Measurements from ENCODE around the gene IRF2BPL. TPM values are rescaled to one million over a fixed set of nuclear protein-coding genes. Genes with fewer than 3 reads are reported as not detected.
A peak's percentile ranks its signal among the peaks of the same experiment; 100 is the strongest.
"Not testable (repeated sequence)": the region's sequence is repeated elsewhere in the genome, so short reads cannot be mapped to it uniquely, and the experiment has no call there.

The IRF2BPL gene
- total and polyA plus RNA-seq, 5 donors from 2014 or later = 2.2 to 48.9 (median 4.8) TPM

GRCh38 chr14:77021424-77021823, 7.1 kb downstream of the IRF2BPL start:
- peaks cover 37% of the 10 kb centered on the region for H3K4me1 ChIP-seq (ENCODE audit: control insufficient read depth, insufficient read depth, low read length, poor library complexity, severe bottlenecking)
- ATAC-seq (ENCODE audit: low read depth in 2 of 2); DNase-seq; H3K36me3 ChIP-seq (ENCODE audit: control insufficient read depth, insufficient read depth, low read length); H3K9me3 ChIP-seq (ENCODE audit: control insufficient read depth in 2 of 2, low read length in 2 of 2); H3K27me3 Mint-ChIP-seq; H3K4me3 ChIP-seq (ENCODE audit: low read depth, low read length); H3K27me3 ChIP-seq (ENCODE audit: control insufficient read depth, insufficient read depth, low read length); H3K36me3 Mint-ChIP-seq; H3K27ac ChIP-seq (ENCODE audit: insufficient read depth, low read length, poor library complexity, severe bottlenecking); H3K9me3 Mint-ChIP-seq: not testable (repeated sequence)
- peaks cover 16 to 43% (median 28%) of the 10 kb centered on the region in 4 donors for H3K4me1 Mint-ChIP-seq
- H3K27ac Mint-ChIP-seq = peak overlapping the region in 1 of 3 donors; percentile 71
- peak overlapping the region in 2 of 4 donors; percentile 43 to 73 for H3K4me3 Mint-ChIP-seq

GRCh38 chr14:77018785-77019184, 9.7 kb downstream of the IRF2BPL start:
- DNase-seq = no peak
- Mint-ChIP-seq H3K27me3 (peaks cover 4% of the 10 kb centered on the region), H3K27ac (no peak overlapping the region), H3K4me3 (peak overlapping the region in 1 of 4 donors; percentile 27), H3K4me1 (peaks cover 9 to 20% (median 14%) of the 10 kb centered on the region in 4 donors), H3K9me3 (no peaks in the 10 kb centered on the region), H3K36me3 (no peaks in the 10 kb centered on the region)
- Histone ChIP-seq H3K27me3 (ENCODE audit: control insufficient read depth, insufficient read depth, low read length) (no peaks in the 10 kb centered on the region), H3K4me3 (ENCODE audit: low read depth, low read length) (no peak overlapping the region), H3K27ac (ENCODE audit: insufficient read depth, low read length, poor library complexity, severe bottlenecking) (no peak overlapping the region), H3K4me1 (ENCODE audit: control insufficient read depth, insufficient read depth, low read length, poor library complexity, severe bottlenecking) (peaks cover 11% of the 10 kb centered on the region), H3K9me3 (ENCODE audit: control insufficient read depth in 2 of 2, low read length in 2 of 2) (no peaks in the 10 kb centered on the region), H3K36me3 (ENCODE audit: control insufficient read depth, insufficient read depth, low read length) (no peaks in the 10 kb centered on the region)
- ATAC-seq (ENCODE audit: low read depth in 2 of 2) = no peak

GRCh38 chr14:77017666-77018065, 10.8 kb downstream of the IRF2BPL start:
- peaks cover under 1 to 13% (median 7%) of the 10 kb centered on the region in 4 donors for H3K4me1 Mint-ChIP-seq
- H3K27ac Mint-ChIP-seq = no peak overlapping the region
- H3K36me3 Mint-ChIP-seq = no peaks in the 10 kb centered on the region
- DNase-seq (no peak), ATAC-seq (ENCODE audit: low read depth in 2 of 2) (no peak)
- Histone ChIP-seq H3K4me3 (ENCODE audit: low read depth, low read length) (no peak overlapping the region), H3K36me3 (ENCODE audit: control insufficient read depth, insufficient read depth, low read length) (no peaks in the 10 kb centered on the region), H3K27ac (ENCODE audit: insufficient read depth, low read length, poor library complexity, severe bottlenecking) (no peak overlapping the region), H3K4me1 (ENCODE audit: control insufficient read depth, insufficient read depth, low read length, poor library complexity, severe bottlenecking) (no peaks in the 10 kb centered on the region), H3K9me3 (ENCODE audit: control insufficient read depth in 2 of 2, low read length in 2 of 2) (no peaks in the 10 kb centered on the region), H3K27me3 (ENCODE audit: control insufficient read depth, insufficient read depth, low read length) (no peaks in the 10 kb centered on the region)
- H3K27me3 Mint-ChIP-seq = peaks cover 4% of the 10 kb centered on the region
- H3K4me3 Mint-ChIP-seq = no peak overlapping the region
- no peaks in the 10 kb centered on the region for H3K9me3 Mint-ChIP-seq

- no peaks in the 10 kb centered on the region for H3K36me3 ChIP-seq (ENCODE audit: control insufficient read depth, insufficient read depth, low read length)
- no peak for ATAC-seq (ENCODE audit: low read depth in 2 of 2)
- Mint-ChIP-seq H3K27ac (no peak overlapping the region), H3K9me3 (peaks cover 0 to 2% (median 0%) of the 10 kb centered on the region in 7 donors), H3K4me3 (no peak overlapping the region), H3K27me3 (peaks cover 4% of the 10 kb centered on the region), H3K36me3 (no peaks in the 10 kb centered on the region), H3K4me1 (peaks cover 4 to 30% (median 17%) of the 10 kb centered on the region in 4 donors)
- H3K4me1 ChIP-seq (ENCODE audit: control insufficient read depth, insufficient read depth, low read length, poor library complexity, severe bottlenecking) = peaks cover 13% of the 10 kb centered on the region
- H3K9me3 ChIP-seq (ENCODE audit: control insufficient read depth in 2 of 2, low read length in 2 of 2) = no peaks in the 10 kb centered on the region
- H3K27ac ChIP-seq (ENCODE audit: insufficient read depth, low read length, poor library complexity, severe bottlenecking) = no peak overlapping the region
- no peak overlapping the region for H3K4me3 ChIP-seq (ENCODE audit: low read depth, low read length)
- DNase-seq = no peak
- H3K27me3 ChIP-seq (ENCODE audit: control insufficient read depth, insufficient read depth, low read length) = no peaks in the 10 kb centered on the region
These were observed 13.8 kb downstream of the IRF2BPL start for GRCh38 chr14:77014734-77015133.

- Histone ChIP-seq H3K27ac (ENCODE audit: insufficient read depth, low read length, poor library complexity, severe bottlenecking) (no peak overlapping the region), H3K36me3 (ENCODE audit: control insufficient read depth, insufficient read depth, low read length) (no peaks in the 10 kb centered on the region), H3K9me3 (ENCODE audit: control insufficient read depth in 2 of 2, low read length in 2 of 2) (no peaks in the 10 kb centered on the region), H3K4me1 (ENCODE audit: control insufficient read depth, insufficient read depth, low read length, poor library complexity, severe bottlenecking) (peaks cover 13% of the 10 kb centered on the region), H3K27me3 (ENCODE audit: control insufficient read depth, insufficient read depth, low read length) (no peaks in the 10 kb centered on the region), H3K4me3 (ENCODE audit: low read depth, low read length) (no peak overlapping the region)
- H3K27me3 Mint-ChIP-seq = peaks cover 4% of the 10 kb centered on the region
- peaks cover 0 to 2% (median 0%) of the 10 kb centered on the region in 7 donors for H3K9me3 Mint-ChIP-seq
- no peaks in the 10 kb centered on the region for H3K36me3 Mint-ChIP-seq
- no peak for ATAC-seq (ENCODE audit: low read depth in 2 of 2)
- peaks cover 4 to 30% (median 17%) of the 10 kb centered on the region in 4 donors for H3K4me1 Mint-ChIP-seq
- H3K27ac Mint-ChIP-seq = no peak overlapping the region
- DNase-seq = no peak
- no peak overlapping the region for H3K4me3 Mint-ChIP-seq
These were observed 14.4 kb downstream of the IRF2BPL start for GRCh38 chr14:77014004-77014604.

- peak overlapping the region; percentile 70 to 92 (median 79) for H3K27ac Mint-ChIP-seq
- H3K27me3 Mint-ChIP-seq = peaks cover 5% of the 10 kb centered on the region
- Histone ChIP-seq H3K4me3 (ENCODE audit: low read depth, low read length) (no peak overlapping the region), H3K4me1 (ENCODE audit: control insufficient read depth, insufficient read depth, low read length, poor library complexity, severe bottlenecking) (peaks cover 13% of the 10 kb centered on the region), H3K9me3 (ENCODE audit: control insufficient read depth in 2 of 2, low read length in 2 of 2) (no peaks in the 10 kb centered on the region), H3K27ac (ENCODE audit: insufficient read depth, low read length, poor library complexity, severe bottlenecking) (no peak overlapping the region), H3K36me3 (ENCODE audit: control insufficient read depth, insufficient read depth, low read length) (no peaks in the 10 kb centered on the region), H3K27me3 (ENCODE audit: control insufficient read depth, insufficient read depth, low read length) (no peaks in the 10 kb centered on the region)
- peak overlapping the region in 2 of 4 donors; percentile 20 to 57 for H3K4me3 Mint-ChIP-seq
- peaks cover 0 to 2% (median 0%) of the 10 kb centered on the region in 7 donors for H3K9me3 Mint-ChIP-seq
- H3K36me3 Mint-ChIP-seq = no peaks in the 10 kb centered on the region
- DNase-seq (no peak), ATAC-seq (ENCODE audit: low read depth in 2 of 2) (no peak)
- peaks cover 4 to 30% (median 17%) of the 10 kb centered on the region in 4 donors for H3K4me1 Mint-ChIP-seq
These were observed 16.2 kb downstream of the IRF2BPL start for GRCh38 chr14:77012193-77012765.

- Histone ChIP-seq H3K4me1 (ENCODE audit: control insufficient read depth, insufficient read depth, low read length, poor library complexity, severe bottlenecking) (peaks cover 13% of the 10 kb centered on the region), H3K36me3 (ENCODE audit: control insufficient read depth, insufficient read depth, low read length) (no peaks in the 10 kb centered on the region), H3K4me3 (ENCODE audit: low read depth, low read length) (no peak overlapping the region), H3K9me3 (ENCODE audit: control insufficient read depth in 2 of 2, low read length in 2 of 2) (no peaks in the 10 kb centered on the region), H3K27me3 (ENCODE audit: control insufficient read depth, insufficient read depth, low read length) (no peaks in the 10 kb centered on the region), H3K27ac (ENCODE audit: insufficient read depth, low read length, poor library complexity, severe bottlenecking) (no peak overlapping the region)
- DNase-seq (peak in 2 of 3 donors; percentile 43 to 72), ATAC-seq (ENCODE audit: low read depth in 2 of 2) (peak; percentile 79 to 90)
- peaks cover 7% of the 10 kb centered on the region for H3K27me3 Mint-ChIP-seq
- H3K4me1 Mint-ChIP-seq = peaks cover 4 to 30% (median 17%) of the 10 kb centered on the region in 4 donors
- H3K27ac Mint-ChIP-seq = peak overlapping the region in 2 of 3 donors; percentile 79 to 92
- H3K9me3 Mint-ChIP-seq = peaks cover 0 to 2% (median 0%) of the 10 kb centered on the region in 7 donors
- H3K4me3 Mint-ChIP-seq = peak overlapping the region in 2 of 4 donors; percentile 0 to 42
- no peaks in the 10 kb centered on the region for H3K36me3 Mint-ChIP-seq
These were observed 17.3 kb downstream of the IRF2BPL start for GRCh38 chr14:77011245-77011644.

GRCh38 chr14:77009014-77009413, 19.5 kb downstream of the IRF2BPL start:
- Histone ChIP-seq H3K27me3 (ENCODE audit: control insufficient read depth, insufficient read depth, low read length) (no peaks in the 10 kb centered on the region), H3K4me1 (ENCODE audit: control insufficient read depth, insufficient read depth, low read length, poor library complexity, severe bottlenecking) (peaks cover 13% of the 10 kb centered on the region), H3K27ac (ENCODE audit: insufficient read depth, low read length, poor library complexity, severe bottlenecking) (no peak overlapping the region), H3K4me3 (ENCODE audit: low read depth, low read length) (no peak overlapping the region), H3K9me3 (ENCODE audit: control insufficient read depth in 2 of 2, low read length in 2 of 2) (no peaks in the 10 kb centered on the region), H3K36me3 (ENCODE audit: control insufficient read depth, insufficient read depth, low read length) (no peaks in the 10 kb centered on the region)
- H3K27ac Mint-ChIP-seq = no peak overlapping the region
- peaks cover 0 to 2% (median 0%) of the 10 kb centered on the region in 7 donors for H3K9me3 Mint-ChIP-seq
- ATAC-seq (ENCODE audit: low read depth in 2 of 2) (no peak), DNase-seq (no peak)
- no peaks in the 10 kb centered on the region for H3K36me3 Mint-ChIP-seq
- H3K27me3 Mint-ChIP-seq = peaks cover 4% of the 10 kb centered on the region
- peaks cover 4 to 30% (median 18%) of the 10 kb centered on the region in 4 donors for H3K4me1 Mint-ChIP-seq
- H3K4me3 Mint-ChIP-seq = no peak overlapping the region

Measured in CD4-positive, CD25-positive, alpha-beta regulatory T cell (primary cell).